Naive thymus-derived CD4-positive, alpha-beta T cell (primary cell): ENCODE results near the gene ESPNL. TPM values are rescaled to one million over a fixed set of nuclear protein-coding genes. Genes with fewer than 3 reads are reported as not detected.

Source experiments
- ATAC-seq: fragments of 150-1000 bp; cut with Tn5 transposase; 2 replicates; pipeline ENCODE4 v1.10.0; 2021; ENCODE audit warnings: mild to moderate bottlenecking, moderate library complexity
- CTCF ChIA-PET: fragments of 350-600 bp; sonication (Branson Sonifier 250); formaldehyde crosslinking; loops from one replicate; lab custom pipeline; 2021; ENCODE audit warnings: antibody characterized with exemption; lab: Charles Lee
- POLR2A ChIA-PET: fragments of 350-600 bp; sonication (Branson Sonifier 250); formaldehyde crosslinking; loops from one replicate; lab custom pipeline; 2021; ENCODE audit warnings: antibody characterized with exemption, inconsistent platforms; lab: Charles Lee
- DNase-seq, 9 donors: peaks; one replicate each; pipeline versions ENCODE4 v3.0.0 to v3.0.0-alpha.2; 2020 to 2022; ENCODE audit warnings: mixed read lengths in 1 of 9
- H3K27ac ChIP-seq: one replicate; pipeline ENCODE4 v1.7.0; 2013; ENCODE audit warnings: mild to moderate bottlenecking, low read depth, low read length, moderate library complexity
- H3K27me3 ChIP-seq, 2 donors: one replicate each; pipeline ENCODE4 v1.7.0; 2013; ENCODE audit warnings: low read length in 2 of 2, mild to moderate bottlenecking in 2 of 2, moderate library complexity in 2 of 2; ENCODE audit not compliant: control insufficient read depth in 2 of 2, insufficient read depth in 2 of 2
- H3K36me3 ChIP-seq, 3 experiments: 1 replicate in 2 of 3; 2 replicates in 1 of 3; pipeline ENCODE4 v1.7.0; 2013; ENCODE audit warnings: low read length in 3 of 3, mild to moderate bottlenecking in 3 of 3, moderate library complexity in 1 of 3; ENCODE audit not compliant: insufficient read depth in 3 of 3, control insufficient read depth in 2 of 3
- H3K4me1 ChIP-seq, 2 donors: one replicate each; pipeline ENCODE4 v1.7.0; 2013; ENCODE audit warnings: low read length in 2 of 2, mild to moderate bottlenecking in 2 of 2, moderate library complexity in 1 of 2; ENCODE audit not compliant: control insufficient read depth in 2 of 2, insufficient read depth in 2 of 2
- H3K4me3 ChIP-seq: 2 replicates; pipeline ENCODE4 v1.7.0; 2013; ENCODE audit warnings: mild to moderate bottlenecking, low read length
- H3K9me3 ChIP-seq, 3 experiments: 1 replicate in 2 of 3; 2 replicates in 1 of 3; pipeline ENCODE4 v1.7.0; 2013; ENCODE audit warnings: low read length in 3 of 3; ENCODE audit not compliant: control insufficient read depth in 2 of 3
- H3K27ac Mint-ChIP-seq, 9 donors: one replicate each; pipeline ENCODE4 v1.8.0; 2020 to 2022; ENCODE audit warnings: mixed read lengths in 9 of 9, mild to moderate bottlenecking in 8 of 9, moderate library complexity in 5 of 9, inconsistent platforms in 2 of 9
- H3K27me3 Mint-ChIP-seq, 5 donors: one replicate each; pipeline ENCODE4 v1.8.0; 2021 to 2022; ENCODE audit warnings: mixed read lengths in 5 of 5, mild to moderate bottlenecking in 1 of 5
- H3K36me3 Mint-ChIP-seq, 5 donors: one replicate each; pipeline ENCODE4 v1.8.0; 2020 to 2022; ENCODE audit warnings: mixed read lengths in 5 of 5, mild to moderate bottlenecking in 3 of 5, inconsistent platforms in 1 of 5
- H3K4me1 Mint-ChIP-seq, 7 donors: one replicate each; pipeline ENCODE4 v1.8.0; 2020 to 2022; ENCODE audit warnings: mixed read lengths in 7 of 7, mild to moderate bottlenecking in 3 of 7, inconsistent platforms in 1 of 7
- H3K4me3 Mint-ChIP-seq, 10 donors: one replicate each; pipeline ENCODE4 v1.8.0; 2020 to 2022; ENCODE audit warnings: mild to moderate bottlenecking in 10 of 10, mixed read lengths in 10 of 10, moderate library complexity in 6 of 10, inconsistent platforms in 2 of 10
- H3K9me3 Mint-ChIP-seq, 11 donors: one replicate each; pipeline ENCODE4 v1.8.0; 2020 to 2022; ENCODE audit warnings: mixed read lengths in 11 of 11, mild to moderate bottlenecking in 4 of 11, inconsistent platforms in 1 of 11, moderate library complexity in 1 of 11
- intact Hi-C, 2 donors: fragments of 100-400 bp; cut with micrococcal nuclease; formaldehyde crosslinking; loops; one replicate each; pipeline ENCODE4 v1.15.1; 2023
- polyA plus RNA-seq, 2 donors: library from polyadenylated mRNA; unstranded; fragments of 300-500 nt; fragmentation: Illumina TruSeq; gene quantifications; one replicate each; pipeline ENCODE4 v1.2.3, GENCODE V29; 2021
- total RNA-seq, 6 experiments: library from RNA in 5 of 6; stranded (reverse) in 5 of 6; gene quantifications; 1 replicate in 5 of 6; 2 replicates in 1 of 6; pipeline ENCODE4 v1.2.3 and lab custom pipeline; 2021 to 2026

The ESPNL gene
- total and polyA plus RNA-seq, 7 experiments from 2014 or later = 0.07 to 0.35 (median 0.31) TPM; not detected in 3

DNA sequence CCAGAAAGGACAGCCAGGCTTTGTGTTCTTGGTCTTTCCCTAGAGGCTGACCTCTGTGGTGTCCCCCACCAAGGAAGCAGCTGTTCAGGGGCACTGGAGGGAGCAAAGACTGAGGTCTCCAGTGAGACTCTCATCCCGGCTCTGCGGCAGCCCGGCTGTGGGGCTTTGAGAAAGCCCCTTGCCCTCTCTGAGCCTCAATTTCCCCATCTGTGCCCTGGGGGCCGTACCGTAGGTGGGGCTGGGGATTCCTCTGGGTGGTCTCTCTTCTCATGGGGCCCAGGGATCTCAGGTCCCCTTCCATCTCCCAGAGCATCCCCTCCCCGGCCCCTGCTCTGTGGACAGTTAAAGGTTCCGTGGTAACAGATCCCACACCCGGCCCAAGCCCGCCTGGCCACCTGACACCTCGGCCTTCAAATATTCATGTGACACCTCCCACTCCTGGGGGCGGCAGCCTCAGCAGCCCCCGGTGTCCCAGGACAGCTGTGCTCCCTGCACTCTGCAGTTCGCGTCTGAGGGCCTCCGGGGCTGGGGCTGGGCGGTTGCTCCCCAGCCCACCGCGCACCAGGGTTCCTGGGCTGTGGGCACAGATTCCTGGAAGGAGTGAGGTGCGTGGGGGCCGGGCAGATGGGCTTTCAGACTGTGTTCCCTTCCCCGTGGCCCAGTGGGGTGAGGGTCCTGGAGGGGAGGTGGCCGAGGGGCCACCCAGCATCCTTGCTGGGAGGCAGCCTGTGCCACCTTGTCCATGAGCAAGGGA, 23.3 kb downstream of the ESPNL start:
- H3K27ac ChIP-seq = no peak overlapping the region
- no peak overlapping the region for H3K27ac Mint-ChIP-seq
- no peaks in the 10 kb centered on the region for H3K36me3 Mint-ChIP-seq
- no peak overlapping the region for H3K4me3 ChIP-seq
- ATAC-seq = no peak
- H3K4me1 Mint-ChIP-seq = no peaks in the 10 kb centered on the region
- no peaks in the 10 kb centered on the region for H3K4me1 ChIP-seq
- no peaks in the 10 kb centered on the region for H3K36me3 ChIP-seq
- no peaks in the 10 kb centered on the region for H3K9me3 ChIP-seq
- ChIA-PET CTCF (no interaction called here), POLR2A (no interaction called here)
- DNase-seq = no peak
- intact Hi-C loops = no loop called here
- H3K27me3 ChIP-seq = no peaks in the 10 kb centered on the region
- no peak overlapping the region for H3K4me3 Mint-ChIP-seq
- no peaks in the 10 kb centered on the region for H3K9me3 Mint-ChIP-seq
- peaks cover 0 to 5% (median 0%) of the 10 kb centered on the region in 5 donors for H3K27me3 Mint-ChIP-seq

DNA sequence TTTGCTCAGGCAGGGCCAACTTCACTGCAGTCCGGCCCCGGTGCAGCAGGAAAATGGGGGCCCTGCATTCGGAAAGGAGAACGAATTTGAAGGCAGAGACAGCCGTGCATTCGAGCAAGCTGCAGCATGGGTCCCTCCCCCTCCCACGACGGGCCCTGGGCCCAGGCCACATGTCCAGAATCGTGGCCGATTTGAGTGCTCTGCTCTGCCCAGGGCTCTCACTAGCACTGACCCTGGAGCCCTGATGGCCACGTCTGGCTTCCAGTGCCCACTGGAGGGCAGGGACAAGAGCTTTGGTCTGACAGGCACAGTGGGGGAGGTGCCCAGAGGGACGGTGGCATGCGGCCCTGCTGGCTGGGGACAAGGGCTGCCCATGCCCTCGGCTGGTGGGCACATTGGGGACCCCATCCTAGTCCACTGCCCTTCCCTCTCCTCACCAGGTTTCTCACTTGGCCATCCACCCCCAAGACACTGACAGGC, 23.9 kb downstream of the ESPNL start:
- H3K27ac Mint-ChIP-seq = no peak overlapping the region
- no peaks in the 10 kb centered on the region for H3K9me3 ChIP-seq
- H3K27me3 Mint-ChIP-seq = peaks cover 0 to 1% (median 0%) of the 10 kb centered on the region in 5 donors
- intact Hi-C loops = no loop called here
- H3K27me3 ChIP-seq = no peaks in the 10 kb centered on the region
- CTCF ChIA-PET = no interaction called here
- H3K4me3 ChIP-seq = no peak overlapping the region
- H3K4me3 Mint-ChIP-seq = no peak overlapping the region
- no peaks in the 10 kb centered on the region for H3K36me3 Mint-ChIP-seq
- ATAC-seq (no peak), DNase-seq (no peak)
- POLR2A ChIA-PET = no interaction called here
- no peak overlapping the region for H3K27ac ChIP-seq
- no peaks in the 10 kb centered on the region for H3K4me1 Mint-ChIP-seq
- H3K4me1 ChIP-seq = no peaks in the 10 kb centered on the region
- no peaks in the 10 kb centered on the region for H3K36me3 ChIP-seq
- no peaks in the 10 kb centered on the region for H3K9me3 Mint-ChIP-seq

DNA sequence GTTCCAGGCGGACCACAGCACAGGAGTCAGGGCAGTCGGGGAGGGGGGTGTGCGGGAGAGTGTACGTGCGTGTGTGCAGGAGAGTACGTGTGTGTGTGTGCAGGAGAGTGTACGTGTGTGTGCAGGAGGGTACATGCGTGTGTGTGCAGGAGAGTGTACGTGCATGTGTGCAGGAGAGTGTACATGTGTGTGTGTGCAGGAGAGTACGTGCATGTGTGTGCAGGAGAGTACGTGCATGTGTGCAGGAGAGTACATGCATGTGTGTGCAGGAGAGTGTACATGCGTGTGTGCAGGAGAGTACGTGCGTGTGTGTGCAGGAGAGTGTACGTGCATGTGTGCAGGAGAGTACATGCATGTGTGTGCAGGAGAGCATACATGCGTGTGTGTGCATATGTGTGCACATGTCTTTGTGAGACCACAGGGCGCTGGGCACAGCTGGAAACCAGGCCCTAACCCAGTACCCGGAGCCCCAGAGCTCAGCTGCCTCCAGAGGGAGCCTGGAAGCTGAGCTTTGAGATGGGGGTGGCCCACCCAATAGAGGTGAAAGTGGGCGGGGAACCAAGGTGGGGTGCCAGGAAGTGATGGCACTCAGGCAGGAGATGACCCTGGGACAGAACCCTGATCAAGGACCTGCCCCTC, 24.5 kb downstream of the ESPNL start:
- H3K4me1 Mint-ChIP-seq = no peaks in the 10 kb centered on the region
- H3K9me3 Mint-ChIP-seq = no peaks in the 10 kb centered on the region
- H3K4me1 ChIP-seq = no peaks in the 10 kb centered on the region
- no peaks in the 10 kb centered on the region for H3K27me3 ChIP-seq
- H3K4me3 Mint-ChIP-seq = no peak overlapping the region
- CTCF ChIA-PET = no interaction called here
- H3K4me3 ChIP-seq = no peak overlapping the region
- no peak overlapping the region for H3K27ac ChIP-seq
- ATAC-seq (no peak), DNase-seq (no peak)
- H3K36me3 Mint-ChIP-seq = no peaks in the 10 kb centered on the region
- H3K36me3 ChIP-seq = no peaks in the 10 kb centered on the region
- H3K27me3 Mint-ChIP-seq = no peaks in the 10 kb centered on the region
- POLR2A ChIA-PET = no interaction called here
- no peaks in the 10 kb centered on the region for H3K9me3 ChIP-seq
- intact Hi-C loops = no loop called here
- H3K27ac Mint-ChIP-seq = no peak overlapping the region

DNA sequence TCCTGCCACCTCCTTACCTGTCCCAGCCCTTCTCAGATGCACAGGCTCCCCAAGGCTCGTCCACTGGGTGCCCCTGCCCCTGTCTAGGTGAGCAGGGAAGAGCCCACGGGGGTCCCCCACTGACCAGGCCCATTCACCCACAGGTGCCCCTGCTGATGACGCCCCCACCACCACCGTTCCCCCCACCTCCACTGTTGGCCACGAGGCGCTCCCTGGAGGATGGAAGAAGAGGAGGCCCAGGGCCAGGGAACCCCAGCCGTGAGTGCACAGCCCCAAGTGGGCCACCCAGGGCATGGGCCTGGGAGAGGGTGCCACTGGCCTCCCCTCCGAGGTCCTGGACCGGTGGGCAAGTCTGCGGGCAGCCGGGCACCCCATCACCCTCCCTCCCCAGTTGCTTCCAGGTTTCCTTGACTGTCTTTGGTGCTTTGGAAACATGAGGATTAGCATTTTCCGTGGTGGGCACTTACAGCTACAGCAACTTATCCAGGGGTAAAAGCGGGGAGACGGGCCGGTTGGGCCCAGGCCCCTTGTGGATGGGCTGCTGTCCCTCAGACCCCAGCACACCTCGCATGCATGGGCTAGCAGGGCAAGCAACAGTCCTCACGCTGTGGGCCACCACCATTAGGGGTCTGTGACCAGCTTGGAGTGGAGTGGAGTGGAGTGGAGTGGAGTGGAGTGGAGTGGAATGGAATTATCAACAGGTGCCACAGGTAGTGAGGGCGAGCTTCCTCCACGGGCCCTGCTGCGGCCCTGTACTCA, 25.2 kb downstream of the ESPNL start:
- Mint-ChIP-seq H3K27me3 (no peaks in the 10 kb centered on the region), H3K4me1 (no peaks in the 10 kb centered on the region), H3K4me3 (no peak overlapping the region), H3K27ac (no peak overlapping the region), H3K9me3 (no peaks in the 10 kb centered on the region), H3K36me3 (no peaks in the 10 kb centered on the region)
- Histone ChIP-seq H3K4me3 (no peak overlapping the region), H3K36me3 (no peaks in the 10 kb centered on the region), H3K27ac (no peak overlapping the region), H3K4me1 (no peaks in the 10 kb centered on the region), H3K9me3 (no peaks in the 10 kb centered on the region), H3K27me3 (no peaks in the 10 kb centered on the region)
- intact Hi-C loops = no loop called here
- no peak for ATAC-seq
- ChIA-PET CTCF (no interaction called here), POLR2A (no interaction called here)
- no peak for DNase-seq

DNA sequence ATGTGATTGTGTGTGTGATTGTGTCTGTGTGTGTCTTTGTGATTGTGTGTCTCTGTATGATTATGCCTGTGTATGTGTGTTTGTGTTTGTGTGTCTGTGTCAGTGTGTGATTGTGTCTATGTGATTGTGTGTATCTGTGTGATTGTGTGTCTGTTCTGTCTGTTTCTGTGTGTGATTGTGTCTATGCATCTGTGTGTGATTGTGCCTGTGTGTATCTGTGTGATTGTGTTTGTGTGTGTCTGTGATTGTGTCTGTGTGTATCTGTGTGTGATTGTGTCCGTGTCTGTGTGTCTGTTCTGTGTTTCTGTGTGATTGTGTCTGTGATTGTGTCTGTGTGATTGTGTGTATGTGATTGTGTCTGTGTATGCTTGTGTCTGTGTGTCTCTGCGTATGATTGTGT, 26.2 kb downstream of the ESPNL start:
- H3K27ac ChIP-seq = no peak overlapping the region
- H3K27me3 Mint-ChIP-seq = no peaks in the 10 kb centered on the region
- CTCF ChIA-PET = no interaction called here
- H3K36me3 Mint-ChIP-seq = no peaks in the 10 kb centered on the region
- no peaks in the 10 kb centered on the region for H3K36me3 ChIP-seq
- no peaks in the 10 kb centered on the region for H3K4me1 Mint-ChIP-seq
- intact Hi-C loops = no loop called here
- H3K4me3 Mint-ChIP-seq = no peak overlapping the region
- no peaks in the 10 kb centered on the region for H3K4me1 ChIP-seq
- ATAC-seq (no peak), DNase-seq (no peak)
- H3K27me3 ChIP-seq = no peaks in the 10 kb centered on the region
- POLR2A ChIA-PET = no interaction called here
- H3K27ac Mint-ChIP-seq = no peak overlapping the region
- no peaks in the 10 kb centered on the region for H3K9me3 ChIP-seq
- no peak overlapping the region for H3K4me3 ChIP-seq
- H3K9me3 Mint-ChIP-seq = no peaks in the 10 kb centered on the region

DNA sequence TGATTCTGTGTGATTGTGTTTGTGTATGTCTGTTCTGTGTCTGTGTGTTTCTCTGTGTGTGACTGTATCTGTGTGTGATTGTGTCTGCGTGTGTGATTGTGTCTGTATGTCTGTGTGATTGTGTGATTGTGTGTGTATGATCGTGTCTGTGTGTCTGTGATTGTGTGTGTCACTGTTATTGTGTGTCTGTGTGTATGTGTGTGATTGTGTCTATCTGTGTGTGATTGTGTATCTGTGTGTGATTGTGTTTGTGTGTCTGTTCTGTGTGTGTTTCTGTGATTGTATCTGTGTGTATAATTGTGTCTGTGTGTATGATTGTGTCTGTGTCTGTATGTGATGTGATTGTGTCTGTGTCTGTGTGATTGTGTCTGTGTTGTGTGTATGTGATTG, 26.6 kb downstream of the ESPNL start:
- Mint-ChIP-seq H3K4me3 (no peak overlapping the region), H3K36me3 (no peaks in the 10 kb centered on the region), H3K27ac (no peak overlapping the region), H3K27me3 (no peaks in the 10 kb centered on the region), H3K9me3 (no peaks in the 10 kb centered on the region), H3K4me1 (no peaks in the 10 kb centered on the region)
- Histone ChIP-seq H3K27me3 (no peaks in the 10 kb centered on the region), H3K9me3 (no peaks in the 10 kb centered on the region), H3K36me3 (no peaks in the 10 kb centered on the region), H3K27ac (no peak overlapping the region), H3K4me1 (no peaks in the 10 kb centered on the region), H3K4me3 (no peak overlapping the region)
- DNase-seq (no peak), ATAC-seq (no peak)
- intact Hi-C loops = no loop called here
- POLR2A ChIA-PET = no interaction called here
- CTCF ChIA-PET = no interaction called here
